GDM1 (cell line): ENCODE results near the gene TM9SF1.

Source experiments
- DNase-seq: peaks from one replicate; lab custom pipeline; 2025; lab: John Stamatoyannopoulos, UW

The TM9SF1 gene

DNA sequence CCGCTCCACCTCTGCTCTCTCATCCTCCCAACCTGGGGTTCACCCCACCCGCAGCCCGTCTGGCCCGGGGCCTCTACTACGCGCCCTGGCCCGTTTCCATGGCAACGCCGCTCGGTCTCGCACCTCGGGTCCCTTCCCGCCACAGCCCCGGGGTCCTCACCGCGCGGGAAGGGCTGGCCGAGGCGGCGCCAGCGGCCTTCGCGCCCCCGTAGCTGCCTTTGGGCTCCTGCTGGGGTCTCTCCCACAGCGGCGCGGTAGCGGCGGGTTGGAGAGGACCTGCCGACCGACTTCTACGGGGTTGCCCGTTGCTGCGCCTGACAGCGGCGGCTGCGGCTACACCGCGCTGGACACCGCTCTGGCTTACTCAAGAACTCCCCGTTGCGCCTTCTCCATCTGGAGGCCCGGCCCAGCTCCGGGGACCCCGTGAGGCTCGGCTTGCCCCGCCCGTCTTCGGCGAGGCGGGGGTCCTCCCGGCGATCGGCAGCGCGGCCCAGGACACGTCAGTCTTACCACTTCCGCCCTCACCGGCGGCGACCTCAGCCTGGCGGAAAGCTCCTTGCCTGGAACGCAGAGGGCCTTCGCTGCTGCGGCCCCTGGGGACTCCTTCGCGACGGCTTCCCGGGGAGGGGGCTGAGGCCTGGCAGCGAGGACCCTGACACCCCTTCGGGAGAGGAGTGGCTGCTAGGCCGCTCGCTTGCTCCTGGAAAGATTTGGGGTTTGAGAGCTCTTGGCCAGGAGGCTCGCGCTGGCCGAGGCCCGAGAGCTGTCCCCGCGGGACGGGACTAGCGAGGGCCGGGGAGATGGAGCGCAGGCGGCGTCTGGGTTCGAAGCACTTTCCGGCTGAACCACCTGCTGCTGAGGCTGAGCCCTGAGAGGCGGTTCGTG, at the start of gene TM9SF1:
TSS of gene TM9SF1 (minus strand) at position 256 of the 885 bp plus-strand sequence. CDS start 422 bp downstream, outside the sequence.
- peak; percentile 86 for DNase-seq

GRCh38 chr14:24243336-24243836, 48.1 kb upstream of the TM9SF1 start:
- peak; percentile 44 for DNase-seq

DNA sequence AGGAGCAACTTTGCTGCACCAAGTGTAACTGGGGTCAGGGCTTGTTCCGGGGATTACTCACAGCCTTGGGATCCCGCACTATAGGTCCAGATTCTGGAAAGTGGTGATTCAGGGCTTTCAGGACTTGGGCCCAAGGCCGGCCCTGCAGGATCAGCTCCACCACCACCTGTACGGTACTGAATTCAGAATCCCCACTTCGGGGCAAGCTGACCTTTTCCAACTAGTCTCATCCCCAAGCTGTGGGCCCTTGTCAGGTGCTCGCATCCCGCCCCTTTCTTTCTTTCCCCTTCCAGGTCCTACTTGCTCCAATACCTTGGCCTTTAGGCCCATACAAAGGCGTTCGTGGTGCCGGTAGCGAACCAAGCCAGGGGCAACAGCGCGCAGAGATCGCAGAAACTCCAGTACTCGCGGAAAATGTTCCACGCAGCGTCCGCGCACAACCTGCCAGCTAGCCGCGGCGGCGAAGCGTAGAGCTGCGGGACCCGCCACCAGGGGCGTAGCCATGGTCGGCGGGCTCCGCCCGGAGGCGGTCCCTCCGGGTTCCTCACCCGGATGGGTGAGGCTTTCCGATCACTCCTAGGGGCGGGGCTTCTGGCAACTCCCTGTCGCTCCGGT, 46.7 kb upstream of the TM9SF1 start:
- DNase-seq, result peak; percentile 92

DNA sequence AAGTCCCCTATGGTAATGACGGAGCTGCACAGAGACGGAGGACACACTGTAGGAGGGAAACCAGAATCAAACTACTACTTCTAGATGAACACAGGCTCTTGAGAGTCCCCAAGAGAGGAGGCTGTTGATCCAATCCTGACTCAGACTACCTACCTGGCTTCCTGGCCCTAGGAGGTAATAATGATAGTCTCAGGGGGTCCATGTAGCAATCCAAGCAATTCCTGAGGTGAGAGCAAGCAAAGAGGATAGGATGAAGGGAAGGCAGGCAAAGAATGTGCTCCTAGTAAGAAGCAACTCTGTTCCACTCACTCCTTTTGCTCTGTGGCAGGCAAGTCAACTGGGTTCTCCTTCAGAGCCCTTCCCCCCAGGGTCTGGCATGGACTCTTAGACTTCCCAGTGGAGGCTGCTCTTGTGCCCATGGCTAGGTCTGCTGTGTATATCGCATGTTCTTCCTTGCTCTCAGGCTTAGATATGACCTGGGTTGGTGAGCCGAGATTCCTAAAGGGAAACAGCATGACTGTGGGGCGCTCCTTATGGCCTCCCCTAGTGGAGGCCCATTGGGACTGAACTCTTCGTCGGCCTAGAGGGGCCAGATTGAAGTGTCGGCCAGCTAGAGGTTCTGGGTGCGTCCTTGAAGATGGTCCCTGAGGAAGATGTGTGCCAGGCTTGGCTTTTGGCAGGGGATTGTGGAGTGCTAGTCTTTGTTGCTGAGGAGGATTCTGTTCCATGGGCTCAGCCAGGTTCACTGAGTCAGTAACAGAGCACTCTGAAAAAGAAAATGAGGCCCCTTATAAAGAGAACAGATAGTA, 45.1 kb upstream of the TM9SF1 start:
- no peak for DNase-seq

- DNase-seq, result no peak
These were observed 43.3 kb upstream of the TM9SF1 start for GRCh38 chr14:24238527-24239037.

- DNase-seq, result no peak
These were observed 42.9 kb upstream of the TM9SF1 start for GRCh38 chr14:24238123-24238522.

DNA sequence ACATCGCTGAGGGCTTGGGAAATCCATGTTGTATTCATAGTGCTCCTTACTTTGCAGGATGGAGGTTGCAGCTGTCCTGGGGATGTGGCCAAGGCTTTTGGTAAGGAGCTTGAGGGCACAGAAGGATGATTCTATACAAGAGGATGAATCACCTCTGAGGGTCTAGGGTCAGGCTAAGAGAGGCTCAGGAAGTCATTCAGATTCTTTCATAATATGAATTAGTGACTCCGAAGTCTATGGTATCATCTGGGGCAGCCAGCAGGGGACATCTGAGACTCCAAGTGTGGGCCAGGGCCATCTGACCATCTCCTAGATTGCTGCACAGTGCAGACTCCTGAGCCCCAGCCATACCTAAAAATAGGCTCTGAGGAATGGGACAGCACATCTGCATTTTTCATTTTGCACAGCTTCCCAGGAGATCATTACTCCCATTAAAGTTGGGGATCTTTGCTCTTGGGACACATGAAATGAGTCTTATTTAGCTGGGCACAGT, 42.3 kb upstream of the TM9SF1 start:
- DNase-seq, result no peak

- no peak for DNase-seq
These were observed 41.6 kb upstream of the TM9SF1 start for GRCh38 chr14:24236689-24237462.

GRCh38 chr14:24235804-24236688, 40.8 kb upstream of the TM9SF1 start:
- no peak for DNase-seq

DNA sequence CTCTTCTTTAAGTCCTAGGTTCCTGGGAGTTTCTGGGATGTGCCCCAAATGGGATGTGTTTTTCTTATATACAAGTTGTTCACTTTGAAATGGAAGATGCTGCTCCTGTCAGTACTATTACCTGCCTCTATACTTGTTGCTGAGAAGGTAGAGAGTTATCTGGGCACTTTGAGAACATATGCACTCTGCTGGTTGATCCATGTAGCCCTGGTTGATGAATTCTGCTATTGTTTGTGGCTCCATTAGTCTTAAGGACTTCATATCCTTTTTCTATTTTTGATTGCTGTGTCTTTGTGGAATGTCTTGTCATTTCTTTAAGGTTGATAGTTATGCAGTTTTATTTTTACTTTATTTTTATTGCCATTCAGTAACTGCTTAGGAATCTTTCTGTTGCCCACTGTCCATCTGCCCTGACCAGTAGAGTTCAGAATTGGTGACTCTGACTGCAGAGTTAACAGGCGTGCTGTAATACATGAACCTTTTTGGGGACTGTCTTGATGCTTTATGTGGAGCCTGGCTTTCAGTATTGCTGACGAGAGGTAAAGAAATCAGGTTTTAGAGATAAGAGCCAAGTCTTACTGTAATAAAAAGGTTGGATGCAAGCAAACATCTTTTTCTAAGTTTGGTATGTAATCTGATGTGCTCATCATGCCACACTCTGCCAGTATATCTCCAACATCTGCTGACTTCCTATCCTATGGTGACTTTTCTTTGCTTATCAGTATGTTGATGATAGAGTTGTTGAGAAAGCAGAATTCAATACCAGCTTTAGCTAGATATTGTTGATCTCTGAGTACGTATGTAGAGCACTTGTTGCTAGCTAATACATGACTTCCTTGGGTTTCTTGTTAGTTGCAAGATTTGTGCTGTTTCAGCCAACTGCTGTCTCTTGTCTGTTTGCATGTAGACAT, 39.1 kb upstream of the TM9SF1 start:
- DNase-seq, result no peak

GRCh38 chr14:24233538-24233866, 38.3 kb upstream of the TM9SF1 start:
- DNase-seq, result no peak

GRCh38 chr14:24232645-24233537, 37.6 kb upstream of the TM9SF1 start, which contains the start of gene GMPR2:
GMPR2 (plus strand) TSS chr14:24232929; CDS start chr14:24233254, 325 bp downstream.
- DNase-seq, result no peak

DNA sequence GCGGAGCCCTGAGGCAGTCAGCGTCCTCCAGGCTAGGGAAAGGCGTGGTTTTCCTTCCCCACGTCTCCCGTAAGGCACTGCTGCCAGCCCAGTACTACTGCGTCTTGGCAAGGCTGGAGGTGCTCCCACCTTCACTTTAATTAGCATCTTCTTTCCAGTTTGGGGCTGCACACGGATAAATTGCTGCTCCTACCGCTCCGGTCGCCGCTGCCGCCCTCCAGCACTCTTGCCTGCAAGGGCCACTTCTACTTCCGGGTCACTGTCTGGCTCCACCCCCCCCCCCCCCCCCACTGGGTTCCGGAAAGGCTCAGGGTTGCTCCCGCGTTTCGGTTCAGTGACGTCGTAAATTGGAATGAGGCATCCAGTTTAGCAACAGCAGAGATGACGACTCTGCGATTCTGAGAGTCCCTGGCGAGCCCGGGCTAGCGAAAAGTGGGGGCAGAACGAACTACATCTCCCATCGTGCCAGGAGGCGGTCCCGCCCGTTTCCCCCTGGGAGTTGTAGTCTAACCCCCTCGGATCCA, 36.9 kb upstream of the TM9SF1 start, which contains the start of gene NEDD8:
TSS of gene NEDD8 (minus strand) at position 247 of the 524 bp plus-strand sequence. CDS start at position 147, 100 bp downstream.
- peak; percentile 87 for DNase-seq

DNA sequence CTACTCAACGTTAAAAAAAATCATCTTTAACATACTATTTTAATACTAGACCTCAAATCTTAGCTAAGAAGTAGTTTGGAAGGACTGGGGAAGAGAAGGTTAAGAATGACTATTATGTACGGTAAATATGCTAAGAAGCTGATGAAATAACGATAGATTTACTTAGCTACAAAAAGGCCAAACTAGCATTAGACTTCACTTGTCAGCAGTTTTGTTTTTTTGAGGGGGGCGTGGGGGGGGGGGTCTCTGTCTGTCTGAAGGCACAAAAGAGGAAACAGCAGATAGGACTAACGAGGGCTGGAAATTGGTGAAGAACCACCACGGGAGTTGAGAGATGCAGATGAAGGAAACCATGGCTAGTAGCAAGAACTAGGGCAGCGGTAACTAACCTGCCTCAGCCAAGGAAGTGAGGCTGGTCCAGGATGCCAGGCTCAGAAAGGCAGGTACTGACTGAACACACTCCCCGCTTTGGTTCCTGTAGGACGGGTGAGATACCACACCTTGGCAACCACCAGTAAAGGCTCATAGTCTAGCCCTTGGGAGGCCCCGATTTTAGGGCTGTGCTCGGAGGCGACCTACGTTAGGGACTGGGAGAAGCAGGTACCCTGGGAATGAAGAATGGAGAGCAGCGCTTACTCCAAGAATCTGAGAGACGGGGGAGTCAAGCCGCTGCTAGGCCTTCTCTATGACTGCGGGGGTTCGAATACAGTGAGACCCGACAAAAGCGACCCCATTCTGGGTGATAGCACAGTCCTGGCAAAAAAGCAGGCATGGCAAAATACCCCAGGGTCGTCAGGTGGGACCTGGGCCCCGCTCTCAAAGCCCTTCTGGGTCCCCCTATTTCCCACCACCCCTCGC, 36.3 kb upstream of the TM9SF1 start:
- DNase-seq, result no peak

- no peak for DNase-seq
These were observed 33.7 kb upstream of the TM9SF1 start for GRCh38 chr14:24228902-24229301.

DNA sequence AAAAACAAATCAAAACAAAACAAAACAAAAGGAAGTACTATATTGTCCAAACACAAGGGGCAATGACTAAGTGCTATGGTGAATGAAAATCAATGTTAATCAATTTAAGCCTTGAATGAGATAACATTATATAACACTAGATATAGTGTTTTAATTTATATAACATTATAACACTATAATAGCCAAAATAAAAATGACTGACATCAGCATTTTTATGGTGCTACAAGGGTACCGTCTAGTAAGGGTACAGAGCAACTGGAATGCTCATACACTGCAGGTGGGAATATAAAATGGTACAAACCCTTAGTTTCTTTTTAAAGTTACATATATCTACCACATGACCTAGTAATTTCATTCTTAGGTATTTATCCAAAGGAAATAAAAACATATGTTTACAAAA, 31.2 kb upstream of the TM9SF1 start:
- no peak for DNase-seq
